Endothelial cell of umbilical vein (primary cell): ENCODE results near the gene CTLA4. TPM values are rescaled to one million over a fixed set of nuclear protein-coding genes. Genes with fewer than 3 reads are reported as not detected.

Experiments
- BruUV-seq: library from RNA; stranded (reverse); fragments of 400-500 nt; replicated peaks from 2 replicates; lab custom pipeline; 2021; lab: Mats Ljungman, UMichigan
- CTCF ChIA-PET: fragments of 300-600, 350-600 bp; sonication (Branson Sonifier 250); formaldehyde crosslinking; loops from one replicate; lab custom pipeline; 2021; ENCODE audit warnings: antibody characterized with exemption, inconsistent platforms; lab: Charles Lee
- POLR2A ChIA-PET: fragments of 300-600, 350-600 bp; sonication (Branson Sonifier 250); formaldehyde crosslinking; loops from one replicate; lab custom pipeline; 2021; ENCODE audit warnings: antibody characterized with exemption, inconsistent platforms; lab: Charles Lee
- DNase-seq: peaks from one replicate; pipeline ENCODE4 v3.0.0-alpha.2; 2011; ENCODE audit warnings: low read depth, low spot score
- FAIRE-seq: peaks from 2 replicates; lab custom pipeline; 2011; peaks lifted over from hg19 to GRCh38; lab: Jason Lieb, UNC
- H2AFZ ChIP-seq: 2 replicates; pipeline ENCODE4 v1.6.0; 2012; ENCODE audit warnings: low read depth, low read length, control low read depth, inconsistent platforms
- H3K27ac ChIP-seq: 2 replicates; pipeline ENCODE4 v1.5.1; 2011; ENCODE audit warnings: low read depth, mild to moderate bottlenecking, control low read depth, low read length, moderate library complexity; ENCODE audit not compliant: insufficient read depth
- H3K27me3 ChIP-seq, 2 experiments: 2 replicates each; pipeline versions ENCODE4 v1.6.0 to v1.6.1; 2011; ENCODE audit warnings: low read length in 2 of 2, mixed read lengths in 1 of 2; ENCODE audit not compliant: control insufficient read depth in 2 of 2, insufficient read depth in 2 of 2
- H3K36me3 ChIP-seq, 2 experiments: 2 replicates in 1 of 2; 3 replicates in 1 of 2; pipeline ENCODE4 v1.5.1; 2011; ENCODE audit warnings: low read length in 2 of 2, mild to moderate bottlenecking in 1 of 2, moderate library complexity in 1 of 2; ENCODE audit not compliant: control insufficient read depth in 2 of 2, insufficient read depth in 2 of 2; ENCODE audit errors: extremely low read depth in 1 of 2
- H3K4me1 ChIP-seq: 3 replicates; pipeline ENCODE4 v1.5.1; 2011; ENCODE audit warnings: mild to moderate bottlenecking, low read length; ENCODE audit not compliant: control insufficient read depth, insufficient read depth; ENCODE audit errors: extremely low read depth
- H3K4me2 ChIP-seq: 2 replicates; pipeline ENCODE4 v1.6.1; 2011; ENCODE audit warnings: low read length, control low read depth, mixed read lengths; ENCODE audit not compliant: insufficient read depth
- H3K4me3 ChIP-seq, 3 experiments: fragments of 200-600 bp in 1 of 3; sonication (generic), shearing (Covaris generic) in 1 of 3; replicated peaks in 1 of 3; 2 replicates each; pipeline ENCODE4 v1.5.1; 2011 to 2016; ENCODE audit warnings: control low read depth in 3 of 3, low read length in 3 of 3, mild to moderate bottlenecking in 2 of 3, inconsistent platforms in 1 of 3, low read depth in 1 of 3, moderate library complexity in 1 of 3; ENCODE audit not compliant: insufficient read depth in 1 of 3
- H3K79me2 ChIP-seq: 2 replicates; pipeline ENCODE4 v1.6.0; 2012; ENCODE audit warnings: low read length, inconsistent platforms; ENCODE audit not compliant: control insufficient read depth, insufficient read depth
- H3K9ac ChIP-seq: replicated peaks from 2 replicates; pipeline ENCODE3; 2011; ENCODE audit warnings: low read length, control low read depth; ENCODE audit not compliant: insufficient read depth; ENCODE audit errors: extremely low read depth
- H3K9me1 ChIP-seq: replicated peaks from 3 replicates; pipeline ENCODE4 v1.6.0; 2011; ENCODE audit warnings: mild to moderate bottlenecking, low read length; ENCODE audit not compliant: control insufficient read depth, insufficient read depth; ENCODE audit errors: extremely low read depth
- H3K9me3 ChIP-seq: replicated peaks from 2 replicates; pipeline ENCODE4 v1.5.1; 2012; ENCODE audit warnings: low read length, inconsistent platforms; ENCODE audit not compliant: control insufficient read depth, insufficient read depth
- H4K20me1 ChIP-seq: replicated peaks from 2 replicates; pipeline ENCODE3; 2011; ENCODE audit warnings: mild to moderate bottlenecking, low read length; ENCODE audit not compliant: control insufficient read depth, insufficient read depth; ENCODE audit errors: extremely low read depth
- CTCF ChIP-seq, 2 donors: IDR thresholded peaks; 1 replicate in 1 of 2; 2 replicates in 1 of 2; pipeline ENCODE4 v1.5.1; 2011; ENCODE audit warnings: low read length in 2 of 2, mild to moderate bottlenecking in 2 of 2, moderate library complexity in 2 of 2, control low read depth in 1 of 2, inconsistent platforms in 1 of 2, low read depth in 1 of 2; ENCODE audit not compliant: insufficient read depth in 1 of 2; ENCODE audit errors: extremely low read depth in 1 of 2
- EZH2 ChIP-seq: IDR thresholded peaks from 2 replicates; pipeline ENCODE4 v1.6.1; 2012; ENCODE audit warnings: borderline replicate concordance, low read depth, mild to moderate bottlenecking, moderate library complexity, low read length, inconsistent platforms; ENCODE audit not compliant: severe bottlenecking
- FOS ChIP-seq: IDR thresholded peaks from 2 replicates; pipeline ENCODE4 v1.6.1; 2011; ENCODE audit warnings: mild to moderate bottlenecking, low read length, moderate library complexity, borderline replicate concordance; ENCODE audit not compliant: insufficient read depth
- GATA2 ChIP-seq: IDR thresholded peaks from 2 replicates; pipeline ENCODE4 v1.7.0; 2011; ENCODE audit warnings: low read depth, mild to moderate bottlenecking, moderate library complexity, mixed read lengths, low read length; ENCODE audit not compliant: insufficient read length, insufficient read depth
- JUN ChIP-seq: IDR thresholded peaks from 2 replicates; pipeline ENCODE4 v1.6.1; 2011; ENCODE audit warnings: borderline replicate concordance, low read depth; ENCODE audit not compliant: insufficient read length, insufficient read depth
- MAX ChIP-seq: IDR thresholded peaks from 2 replicates; pipeline ENCODE4 v1.6.1; 2011; ENCODE audit not compliant: insufficient read depth, insufficient read length
- MYC ChIP-seq: IDR thresholded peaks from one replicate; pipeline ENCODE4 v1.6.1; 2011; ENCODE audit warnings: mild to moderate bottlenecking, low read depth, low read length
- POLR2A ChIP-seq: IDR thresholded peaks from 2 replicates; pipeline ENCODE4 v1.6.1; 2012; ENCODE audit warnings: low read depth, mild to moderate bottlenecking, control low read depth, low read length
- POLR2AphosphoS5 ChIP-seq: IDR thresholded peaks from 2 replicates; pipeline ENCODE4 v1.6.1; 2012; ENCODE audit warnings: low read depth, mild to moderate bottlenecking, control low read depth, low read length, moderate library complexity; ENCODE audit not compliant: insufficient read depth
- dilution Hi-C: fragments of 300-500 bp; cut with MboI; formaldehyde crosslinking; loops from one replicate; pipeline ENCODE4 v1.15.0; 2019; ENCODE audit warnings: low sequenced_read_pairs; ENCODE audit not compliant: extremely low pct_ligation_motif_present
- intact Hi-C: fragments of 100-400 bp; cut with micrococcal nuclease; formaldehyde crosslinking; loops from one replicate; pipeline ENCODE4 v1.10.0; 2022
- polyA plus RNA-seq, 4 experiments: library from polyadenylated mRNA; depleted of rRNA in 3 of 4; stranded (reverse) in 3 of 4; unstranded in 1 of 4; fragments of >200 nt; gene quantifications; 2 replicates each; pipeline versions ENCODE4 v1.2.1 to v1.2.3, GENCODE V29; 2011 to 2012; ENCODE audit warnings: missing spikeins in 1 of 4
- total RNA-seq: library from RNA; stranded (reverse); gene quantifications from 2 replicates; pipeline ENCODE4 v1.2.3, GENCODE V29; 2021

CTLA4 gene
- total and polyA plus RNA-seq, 2 donors (not counting 3 experiments of a cell fraction or from before 2014, with no cell fraction given) = not detected

GRCh38 chr2:203840655-203841205 lies 26.8 kb upstream of the CTLA4 start:
- no peaks in the 10 kb centered on the region for H3K36me3 ChIP-seq
- H4K20me1 ChIP-seq = no peaks in the 10 kb centered on the region
- TF ChIP-seq POLR2AphosphoS5 (no peak), EZH2 (no peak), MYC (no peak), POLR2A (no peak), MAX (no peak), CTCF (IDR thresholded peaks at IDR 0.05; ENCODE audit: extremely low read depth in 1 of 2, insufficient read depth in 1 of 2, low read depth in 1 of 2, low read length in 2 of 2) (no peak), GATA2 (no peak), FOS (no peak), JUN (no peak)
- no peak overlapping the region for H3K27ac ChIP-seq
- H3K9ac ChIP-seq = no peak overlapping the region
- ChIA-PET POLR2A (no interaction called here), CTCF (interaction anchor here (1.0 kb wide), 1 partner anchor 11 kb away, joined by 4 read pairs; no protein-coding TSS in a partner anchor)
- peaks cover 19 to 20% of the 10 kb centered on the region in 2 experiments for H3K27me3 ChIP-seq
- intact Hi-C loops = no loop called here
- DNase-seq (no peak), FAIRE-seq (no peak)
- no peak overlapping the region for H3K4me2 ChIP-seq
- no peak overlapping the region for H2AFZ ChIP-seq
- no peaks in the 10 kb centered on the region for H3K9me1 ChIP-seq
- H3K4me3 ChIP-seq = no peak overlapping the region
- H3K79me2 ChIP-seq = no peaks in the 10 kb centered on the region
- H3K9me3 ChIP-seq = no peaks in the 10 kb centered on the region
- no peaks in the 10 kb centered on the region for H3K4me1 ChIP-seq
- BruUV-seq = no TSS peak
- dilution Hi-C loops = no loop called here
